GM21825 (cell line): ENCODE measurements around the gene INMT.

ENCODE experiments used
- ATAC-seq: cut with Tn5 transposase; IDR thresholded peaks from one replicate; pipeline ENCODE4 v1.9.1; 2021; ENCODE audit warnings: mild to moderate bottlenecking, moderate library complexity; ENCODE audit not compliant: unreplicated experiment

The INMT gene

DNA sequence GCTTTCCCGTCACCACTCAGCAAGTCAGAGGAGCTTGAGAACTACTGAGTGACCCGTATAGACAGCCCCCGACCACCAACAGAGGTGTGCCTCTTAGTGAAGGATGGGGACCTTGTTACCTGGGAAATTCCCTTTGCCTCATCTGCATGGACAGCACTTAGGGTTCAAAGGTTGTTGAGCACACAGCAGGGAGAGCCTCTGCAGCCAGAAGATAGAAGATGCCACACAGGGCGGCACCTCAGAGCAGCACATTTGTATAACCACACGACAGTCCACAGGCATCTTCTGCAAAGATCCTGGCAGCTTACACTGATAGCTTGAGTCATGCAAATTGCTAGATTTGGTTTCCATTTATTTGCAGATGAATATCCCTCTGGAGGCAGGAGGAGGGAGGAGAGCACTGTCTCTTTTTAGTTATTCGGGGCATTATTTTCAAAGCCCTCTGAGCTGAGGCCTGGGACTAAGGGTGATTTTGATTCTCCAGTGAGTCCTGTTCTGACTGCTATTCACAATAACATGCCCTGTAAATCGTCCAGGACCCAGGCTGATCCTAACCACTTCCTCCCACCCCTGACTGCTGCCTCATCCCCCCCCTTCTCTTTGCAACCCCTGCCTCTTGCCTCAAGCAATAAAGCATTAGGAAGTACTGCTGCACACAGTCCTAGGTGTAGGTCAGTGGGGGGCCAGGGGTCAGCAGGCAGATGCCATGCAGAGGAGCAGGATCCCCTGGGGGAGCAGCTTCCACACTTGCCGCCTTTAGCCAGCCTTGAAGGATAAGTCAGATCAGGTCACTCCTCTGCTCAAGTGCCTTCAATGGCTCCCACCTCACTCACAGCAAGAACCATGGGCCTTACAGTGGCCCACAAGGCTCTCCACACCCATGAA lies 24.6 kb upstream of the INMT start:
- peak; percentile 55 for ATAC-seq

DNA sequence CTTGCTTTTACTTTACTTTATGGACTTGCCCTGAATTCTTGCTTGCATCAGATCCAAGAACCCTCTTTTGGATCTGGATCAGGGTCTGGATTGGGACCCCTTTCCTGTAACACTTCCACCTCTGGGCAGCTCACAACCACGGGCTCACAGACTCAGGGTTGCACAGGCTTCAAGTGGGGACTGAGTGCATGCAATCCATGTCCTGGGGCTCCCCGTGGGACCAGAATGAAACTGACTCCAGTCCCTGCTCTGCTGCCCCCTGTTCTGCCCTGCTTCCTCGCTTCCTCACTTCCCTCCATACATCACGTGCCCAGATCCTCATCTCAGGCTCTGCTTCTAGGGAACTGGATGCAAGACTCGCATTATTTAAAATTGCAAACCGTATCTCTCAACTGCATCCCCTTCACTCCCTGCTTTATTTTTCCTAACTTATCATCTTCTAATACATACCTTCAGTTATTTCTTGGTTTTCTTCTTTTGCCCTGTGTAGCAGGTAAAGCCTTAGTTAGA lies 23.3 kb upstream of the INMT start:
- no peak for ATAC-seq

DNA sequence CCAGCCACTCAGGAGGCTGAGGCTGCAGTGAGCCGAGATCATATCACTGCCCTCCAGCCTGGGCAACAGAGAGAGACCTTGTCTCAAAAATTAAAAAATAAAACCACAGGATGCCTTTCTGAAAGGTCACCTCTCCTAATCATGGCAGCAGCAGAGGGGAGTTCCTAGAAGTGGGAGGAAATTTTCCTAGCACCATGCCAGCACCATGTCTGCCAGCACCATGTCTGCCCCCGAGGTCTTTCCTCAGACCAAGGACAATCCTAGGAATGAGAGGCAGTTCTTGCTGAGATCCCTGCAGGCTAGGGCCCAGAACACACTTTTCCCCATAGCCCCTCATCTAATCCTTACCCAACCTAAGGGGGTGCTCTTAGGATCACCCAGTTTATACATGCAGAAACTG lies 22.3 kb upstream of the INMT start:
- no peak for ATAC-seq

DNA sequence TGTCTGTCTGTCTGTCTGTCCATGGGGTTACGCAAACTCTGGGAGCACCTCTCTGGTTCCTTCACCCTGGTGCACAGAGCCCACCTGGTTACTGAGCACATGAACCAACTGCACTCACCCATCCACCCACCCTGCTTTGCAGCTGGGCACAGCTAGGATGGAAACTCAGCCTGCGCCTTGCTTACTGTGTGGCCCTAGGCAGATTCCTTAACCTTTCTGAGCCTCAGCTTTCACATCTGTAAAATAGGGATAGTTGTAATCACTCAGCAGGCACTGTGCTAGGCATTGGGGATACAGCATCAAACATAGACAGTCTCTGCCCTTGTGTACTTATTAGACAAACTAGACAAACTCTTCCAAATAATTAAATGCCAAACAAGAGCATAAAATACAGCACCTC lies 21.8 kb upstream of the INMT start:
- ATAC-seq, result no peak

DNA sequence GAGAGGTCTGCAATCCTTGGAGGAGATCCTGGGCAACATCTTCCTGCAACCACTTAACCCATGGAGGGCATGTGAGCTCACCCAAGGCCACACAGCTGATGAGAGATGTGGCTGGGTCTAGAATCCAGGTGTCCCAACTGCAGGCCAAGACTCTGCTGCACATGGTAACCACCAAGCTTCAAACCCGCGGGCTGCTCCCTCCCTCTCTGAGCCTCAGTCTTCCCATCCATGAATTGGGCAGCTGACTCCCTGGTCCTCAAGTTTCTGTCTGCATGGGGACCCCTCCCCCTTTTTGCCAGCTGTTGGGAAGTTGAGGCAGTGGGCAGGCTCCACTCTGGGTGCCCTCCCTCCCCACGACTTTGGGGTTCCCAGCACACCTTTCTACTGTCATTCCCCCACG lies 20.9 kb upstream of the INMT start:
- no peak for ATAC-seq

DNA sequence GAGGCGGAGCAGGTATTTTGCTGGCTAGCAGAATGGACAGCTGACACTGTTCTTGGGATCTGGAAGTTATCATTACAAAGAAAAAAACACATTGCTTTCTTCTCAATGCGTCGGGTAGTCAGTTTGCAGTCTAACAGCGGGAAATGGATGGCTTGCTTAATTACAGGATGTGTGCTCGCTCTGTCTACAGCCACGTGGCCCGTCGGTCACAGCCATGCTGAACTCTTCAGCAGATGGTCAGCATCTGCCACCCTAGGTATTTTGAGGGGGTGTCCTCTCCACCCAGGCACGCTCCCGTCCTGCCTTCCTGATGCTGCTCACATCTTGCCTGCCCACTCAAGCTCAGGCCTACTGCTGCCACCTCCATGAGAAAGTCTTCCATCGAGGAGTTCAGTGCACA lies 20.4 kb upstream of the INMT start:
- no peak for ATAC-seq

DNA sequence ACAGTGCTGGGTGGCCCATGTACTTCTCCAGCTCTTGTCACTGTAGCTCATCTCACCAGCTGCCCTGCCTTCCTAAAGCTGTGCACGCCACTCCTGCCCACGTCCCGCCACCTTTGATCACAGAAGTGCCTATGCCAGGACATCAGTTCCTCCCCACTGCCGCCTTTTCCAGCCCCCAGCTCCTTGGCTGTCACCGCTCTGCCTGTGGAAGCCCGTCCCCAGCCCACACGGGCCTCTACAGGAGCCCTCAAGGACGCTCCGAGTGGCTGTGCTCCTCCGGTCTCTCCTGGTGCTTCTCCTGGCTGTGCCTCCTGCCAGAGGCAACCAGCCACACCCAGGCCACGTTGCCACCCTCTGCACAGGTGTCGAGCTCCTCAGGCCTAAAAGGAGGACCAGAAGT lies 19.3 kb upstream of the INMT start:
- no peak for ATAC-seq

DNA sequence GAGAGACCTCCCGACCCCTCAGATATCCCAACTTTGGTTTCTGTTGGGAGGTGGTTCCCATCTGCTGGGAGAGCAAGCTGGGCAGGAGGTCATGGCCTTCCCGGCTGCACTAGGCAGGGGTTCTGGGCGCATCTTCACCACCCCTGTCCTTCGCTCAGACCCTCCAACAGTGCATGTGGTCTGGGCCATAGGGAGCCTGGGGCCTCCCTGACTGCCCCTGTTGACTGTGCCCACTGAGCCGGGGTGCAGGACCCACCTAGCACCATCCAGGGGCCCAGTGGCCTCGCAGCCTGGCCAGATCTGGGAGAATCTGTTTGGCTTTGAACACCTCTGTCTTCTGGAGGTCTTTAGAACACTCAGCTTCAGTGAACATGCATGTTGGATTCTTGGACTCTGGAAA lies 18.7 kb upstream of the INMT start:
- no peak for ATAC-seq

DNA sequence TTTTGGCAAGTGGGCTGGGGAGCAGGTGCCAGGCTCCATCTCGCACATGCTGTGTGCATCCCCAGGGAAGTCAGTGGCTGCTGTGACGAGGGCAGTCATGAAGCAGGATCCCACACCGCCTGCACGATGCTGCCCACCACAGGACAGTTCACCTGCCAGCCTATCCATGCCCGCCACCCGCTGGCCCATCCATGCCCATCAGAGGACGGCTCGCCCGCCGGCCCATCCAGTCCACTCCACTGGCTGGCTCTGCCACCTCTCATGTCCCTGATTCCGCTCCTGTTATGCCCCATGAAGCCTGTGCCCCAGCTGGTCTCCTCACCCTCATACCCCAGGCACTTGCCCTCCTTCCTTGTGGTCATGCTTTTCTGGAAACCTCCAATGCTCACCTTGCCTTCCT lies 18.2 kb upstream of the INMT start:
- no peak for ATAC-seq

DNA sequence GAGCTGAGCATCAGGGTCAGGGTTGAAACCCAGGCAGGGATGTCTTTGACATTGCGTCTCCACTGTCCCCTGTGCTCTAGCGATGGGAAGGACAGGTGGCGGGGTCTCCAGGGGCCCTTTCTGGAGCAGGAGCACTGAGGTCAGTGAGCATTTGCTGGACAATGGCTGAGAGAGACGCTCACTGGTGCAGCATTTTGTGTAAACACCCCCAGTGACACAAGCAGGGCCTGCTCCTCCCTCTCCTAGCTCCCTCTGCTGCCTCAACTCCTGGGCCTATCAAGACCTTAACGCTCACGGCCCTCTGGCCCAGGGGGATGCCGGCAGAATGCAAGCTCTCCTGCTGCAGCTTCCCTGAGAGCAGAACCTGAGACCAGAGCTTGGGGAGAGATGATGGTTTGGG lies 17.4 kb upstream of the INMT start:
- ATAC-seq, result no peak

DNA sequence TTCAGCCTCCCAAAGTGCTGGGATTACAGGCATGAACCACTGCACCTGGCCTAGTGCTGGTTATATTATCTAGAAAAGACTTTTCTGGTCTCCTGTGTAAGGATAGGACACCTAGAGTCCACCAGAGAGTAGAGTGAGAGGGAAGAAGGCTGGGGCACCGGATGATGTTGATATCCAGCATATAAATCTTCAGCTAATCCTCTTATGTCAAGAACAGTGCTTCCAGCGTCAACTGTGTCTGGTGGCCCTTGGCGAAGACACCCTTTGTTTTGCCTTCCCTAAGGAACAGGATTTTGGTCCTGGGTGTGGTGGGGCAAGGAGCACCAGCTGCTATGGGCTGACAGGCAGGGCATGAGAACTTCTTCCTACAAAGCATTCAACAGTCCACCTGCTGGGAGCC lies 16.3 kb upstream of the INMT start:
- no peak for ATAC-seq

DNA sequence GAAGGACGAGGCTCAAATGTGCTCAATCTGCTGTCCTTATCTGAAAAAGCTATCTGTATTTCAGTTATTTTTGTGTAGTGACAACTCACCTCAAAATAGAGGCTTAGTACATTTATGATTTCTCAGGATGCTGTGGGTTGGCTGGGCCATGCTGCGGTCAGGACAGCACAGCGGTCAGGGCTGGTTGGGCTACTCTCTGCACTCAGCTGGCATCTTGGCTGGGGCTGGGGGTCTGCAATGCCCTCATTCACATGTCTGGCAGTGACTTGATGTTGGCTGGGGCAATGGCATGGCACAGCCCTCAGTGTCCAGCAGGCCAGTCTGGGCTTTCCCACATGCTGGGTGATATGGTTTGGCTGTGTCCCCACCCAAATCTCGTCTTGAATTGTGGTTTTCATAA lies 15.6 kb upstream of the INMT start:
- no peak for ATAC-seq

DNA sequence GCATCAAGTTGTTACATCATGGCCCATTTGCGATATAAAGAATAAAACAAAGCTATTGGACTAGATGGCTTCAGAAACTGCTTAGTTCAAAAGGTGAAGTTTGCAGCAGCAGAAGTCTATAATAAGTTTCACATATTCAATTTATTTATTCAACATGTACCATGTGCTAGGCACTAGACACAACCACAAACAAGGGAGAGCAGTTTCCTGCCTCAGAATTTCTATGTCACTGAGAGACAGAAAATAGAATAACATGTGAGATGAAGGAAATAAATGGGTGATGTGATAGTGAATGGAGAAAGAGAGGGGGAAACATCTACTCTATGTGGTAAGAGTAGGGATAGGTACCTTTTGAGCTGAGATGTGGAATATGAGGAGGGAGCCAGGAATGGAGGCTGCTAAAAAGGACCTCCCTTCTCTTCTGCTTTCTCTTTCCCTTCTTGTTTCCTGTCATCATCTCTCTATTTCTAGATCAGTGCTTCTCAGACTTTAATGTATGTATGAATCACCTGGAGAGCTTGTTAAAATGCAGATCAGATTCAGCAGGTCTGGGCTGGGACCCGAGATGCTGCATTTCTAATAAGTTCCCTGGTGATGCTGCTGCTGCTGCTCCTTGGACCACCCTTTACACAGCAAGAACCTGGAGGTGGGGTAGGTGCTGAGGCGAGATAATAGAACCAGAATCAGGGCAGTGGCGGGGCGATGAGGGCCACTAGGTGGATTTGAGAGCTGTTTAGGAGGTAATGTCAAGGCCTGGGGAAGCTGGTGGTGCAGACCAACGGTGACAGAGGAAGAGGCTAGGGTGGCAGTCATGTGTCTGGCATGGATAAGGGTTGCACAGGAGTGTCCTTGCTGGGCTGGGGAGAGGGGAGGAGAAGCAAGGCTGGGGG lies 13.7 kb upstream of the INMT start:
- no peak for ATAC-seq

DNA sequence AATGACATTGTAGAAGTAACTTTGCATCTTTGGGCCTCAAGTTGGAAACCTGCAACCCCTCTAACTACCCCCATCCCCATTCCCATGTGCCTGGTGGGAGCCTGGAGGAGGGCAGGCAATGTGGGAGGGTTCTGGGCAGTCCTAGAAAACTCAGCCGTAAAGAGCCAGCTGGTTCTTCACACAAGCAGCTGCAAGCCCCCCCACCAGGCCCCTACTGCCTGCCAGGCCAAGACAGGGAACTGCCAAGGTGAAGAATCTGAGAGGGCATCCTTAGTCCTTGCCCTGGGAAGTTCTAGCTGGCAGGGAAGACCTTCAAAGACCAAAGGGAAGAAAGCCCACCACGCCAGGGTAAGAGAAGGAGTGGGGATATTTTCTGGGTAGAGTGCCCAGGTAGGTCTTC lies 12.2 kb upstream of the INMT start:
- no peak for ATAC-seq

DNA sequence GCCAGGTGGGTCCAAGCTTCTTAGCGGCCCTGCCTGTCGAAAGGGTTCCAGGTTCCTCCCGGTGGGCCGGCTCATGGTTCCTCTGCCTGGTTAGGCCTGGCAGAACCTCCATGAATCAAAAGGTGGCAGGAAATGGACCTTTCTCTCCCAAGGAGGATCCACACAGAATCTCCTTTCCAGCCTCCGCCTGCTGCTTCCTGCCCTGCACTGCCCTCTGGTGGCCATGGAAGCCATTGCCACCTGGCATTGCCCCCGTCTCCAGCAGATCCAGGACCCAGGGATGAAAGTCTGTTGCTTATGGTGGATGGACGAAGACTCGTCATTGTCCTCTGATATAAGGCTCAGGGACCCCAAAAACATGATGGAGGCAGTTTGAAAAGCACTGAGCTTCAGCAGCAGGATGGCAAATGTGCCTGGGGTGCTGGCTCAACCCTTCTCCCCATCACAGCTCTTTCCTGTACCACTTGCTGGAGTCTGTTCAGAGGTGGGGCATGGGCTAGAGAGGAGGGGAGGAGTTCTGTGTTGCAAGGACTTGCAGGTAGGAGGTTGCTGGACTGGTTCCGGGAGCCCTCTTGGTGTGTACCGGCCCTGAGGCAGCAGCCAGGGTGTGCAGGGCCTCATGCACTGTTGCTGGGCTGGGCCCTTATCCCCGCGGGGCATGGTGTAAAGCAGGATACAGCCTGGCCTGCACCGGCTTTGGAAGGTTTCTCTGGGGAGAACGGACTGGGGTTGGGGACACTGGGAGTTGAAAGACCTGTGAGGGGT lies 11.3 kb upstream of the INMT start:
- ATAC-seq, result peak; percentile 54

DNA sequence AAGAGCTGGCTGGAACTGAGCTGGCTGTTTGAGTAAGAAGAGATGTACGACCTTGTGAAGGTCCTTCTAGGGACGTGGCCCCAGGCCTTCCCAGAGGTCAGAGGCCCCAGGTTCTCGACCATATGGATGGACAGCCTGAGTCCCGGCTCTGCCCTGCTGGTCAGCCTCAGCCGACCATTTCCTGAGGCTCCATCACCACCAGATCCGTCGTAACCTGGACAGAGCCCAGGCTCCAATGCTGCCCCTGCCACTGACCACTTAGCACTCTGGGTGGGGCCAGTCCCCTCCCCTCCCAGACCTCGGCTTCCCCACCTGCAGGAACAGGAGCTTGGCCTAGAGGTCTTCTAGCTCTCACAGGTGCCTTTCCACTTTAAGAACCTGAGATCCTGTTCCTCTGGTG lies 10.6 kb upstream of the INMT start:
- ATAC-seq, result no peak

DNA sequence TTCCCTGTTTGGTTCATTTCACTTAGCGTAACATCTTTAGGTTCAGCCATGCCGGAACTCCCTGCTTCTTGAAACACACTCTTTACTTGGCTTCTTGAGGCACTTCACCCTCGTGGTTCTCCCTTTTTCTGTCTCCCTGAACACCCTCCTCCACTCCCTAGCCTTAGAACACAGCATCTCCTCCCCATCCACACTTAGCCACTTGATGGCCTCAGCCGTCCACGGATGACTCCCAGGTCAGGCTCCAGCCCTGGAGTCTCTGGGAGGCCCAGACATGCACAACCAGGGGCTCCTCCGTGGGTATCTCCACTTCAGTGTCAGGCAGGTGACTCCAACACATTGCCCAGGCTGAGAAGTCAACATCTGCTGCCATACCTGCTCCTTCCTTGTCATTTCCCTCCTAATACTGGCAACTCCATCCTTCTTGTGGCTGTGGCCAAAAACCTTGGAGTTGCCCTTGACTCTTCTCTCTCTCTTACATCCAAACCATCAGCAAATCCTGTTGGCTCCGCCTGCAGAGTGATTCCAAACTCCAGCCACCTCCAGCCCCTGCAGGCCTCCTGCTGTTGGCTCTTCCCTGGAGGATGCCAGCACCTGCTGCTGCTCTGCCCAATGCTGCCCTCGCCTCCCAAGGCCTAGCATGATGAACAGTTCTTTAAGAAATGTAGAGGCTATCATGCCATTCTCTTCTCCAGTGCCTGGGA lies 8.4 kb upstream of the INMT start:
- no peak for ATAC-seq

DNA sequence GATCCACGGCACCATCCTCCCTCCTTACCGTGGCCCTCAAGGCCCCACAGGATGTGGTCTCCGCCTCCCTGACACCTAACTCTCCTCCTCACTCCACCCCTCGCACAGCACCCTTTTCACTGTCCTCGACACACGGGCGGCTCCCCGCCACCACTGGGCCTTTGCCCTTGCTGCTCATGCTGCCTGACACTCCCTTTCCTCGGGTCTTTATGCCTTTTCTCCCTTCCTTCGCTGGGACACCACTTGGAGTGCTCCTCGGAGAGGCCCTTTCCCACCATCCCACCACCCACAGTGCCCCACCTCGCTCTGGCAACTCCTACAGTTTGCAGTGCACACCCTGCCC lies 7.9 kb upstream of the INMT start:
- ATAC-seq, result no peak

DNA sequence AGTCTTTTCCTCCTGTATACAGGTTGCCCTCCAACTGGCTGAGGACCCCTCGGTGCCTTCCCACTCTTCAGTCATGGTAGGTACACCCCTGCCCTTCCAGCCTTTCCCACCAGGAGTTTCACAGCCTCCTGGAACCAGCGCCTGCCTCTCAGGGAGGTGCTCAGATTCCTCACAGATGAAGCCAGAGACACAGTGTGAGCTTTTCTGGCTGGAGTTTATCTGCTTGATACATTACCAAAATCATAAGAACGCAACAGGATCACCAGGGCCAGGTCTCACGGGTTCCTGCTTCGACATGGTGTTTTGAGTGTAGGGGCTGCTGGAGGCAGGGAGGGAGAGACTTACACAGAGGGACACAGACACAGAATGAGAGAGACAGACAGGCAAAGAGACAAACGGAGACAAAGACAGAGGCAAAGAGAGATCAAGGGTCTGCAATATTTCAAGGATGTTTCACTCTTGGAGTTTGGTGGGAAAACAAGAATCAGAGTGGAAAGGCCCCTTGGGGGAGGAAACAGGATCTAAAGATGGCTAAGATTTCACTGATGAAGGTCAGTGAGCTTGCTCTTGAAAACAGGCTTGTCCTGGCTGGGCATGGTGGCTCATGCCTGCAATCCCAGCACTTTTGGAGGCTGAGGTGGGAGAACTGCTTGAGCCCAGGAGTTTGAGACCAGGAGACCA lies 6.5 kb upstream of the INMT start:
- ATAC-seq, result no peak

DNA sequence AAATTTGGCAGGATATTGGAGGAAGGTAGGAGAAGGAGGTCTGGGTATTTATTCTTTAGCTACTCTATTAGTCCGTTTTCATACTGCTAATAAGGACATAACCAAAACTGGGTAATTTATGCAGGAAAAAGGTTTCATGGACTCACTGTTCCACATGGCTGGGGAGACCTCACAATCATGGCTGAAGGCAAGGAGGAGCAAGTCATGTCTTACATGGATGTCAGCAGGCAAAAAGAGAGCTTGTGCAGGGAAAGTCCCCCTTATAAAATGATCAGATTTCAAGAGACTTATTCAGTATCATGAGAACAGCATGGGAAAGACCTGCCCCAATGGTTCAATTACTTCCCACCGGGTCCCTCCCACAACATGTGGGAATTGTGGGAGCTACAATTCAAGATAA lies 1.9 kb upstream of the INMT start:
- ATAC-seq, result no peak
